Measurements from ENCODE around the gene ZFP64. TPM values are rescaled to one million over a fixed set of nuclear protein-coding genes. Genes with fewer than 3 reads are reported as not detected.
A peak's percentile ranks its signal among the peaks of the same experiment; 100 is the strongest.

ZFP64 gene
- polyA plus RNA-seq, 2 of the 4 experiments (the other 2 are of a cell fraction), result 14.4 to 22.0 TPM

- TF ChIP-seq, protein P1, sequence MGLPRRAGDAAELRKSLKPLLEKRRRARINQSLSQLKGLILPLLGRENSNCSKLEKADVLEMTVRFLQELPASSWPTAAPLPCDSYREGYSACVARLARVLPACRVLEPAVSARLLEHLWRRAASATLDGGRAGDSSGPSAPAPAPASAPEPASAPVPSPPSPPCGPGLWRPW (IDR thresholded peaks at IDR 0.05), result no peak
- TF ChIP-seq KDM5A (IDR thresholded peaks at IDR 0.05), result no peak
- no peak for TF ChIP-seq CEBPB (IDR thresholded peaks at IDR 0.05)
- TF ChIP-seq CHD4 (IDR thresholded peaks at IDR 0.05; ENCODE audit: borderline replicate concordance), result 0 out of 2 replicates have a peak, but pooled peaks have one; percentile 42
- no peak for TF ChIP-seq SREBF2 (IDR thresholded peaks at IDR 0.05)
- TF ChIP-seq, protein P2, sequence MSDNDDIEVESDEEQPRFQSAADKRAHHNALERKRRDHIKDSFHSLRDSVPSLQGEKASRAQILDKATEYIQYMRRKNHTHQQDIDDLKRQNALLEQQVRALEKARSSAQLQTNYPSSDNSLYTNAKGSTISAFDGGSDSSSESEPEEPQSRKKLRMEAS (IDR thresholded peaks at IDR 0.05), result peak; percentile 41; the same call in 1 of the 2 replicates
These were observed 85.8 kb downstream of the ZFP64 start (continued) for GRCh38 chr20:52105442-52106422.

GRCh38 chr20:52104546-52105441 is 86.8 kb downstream of the ZFP64 start:
- peak; percentile 55 to 68 for DNase-seq (ENCODE audit: low read depth in 1 of 2, low spot score in 1 of 2)
- ChIA-PET POLR2A (no interaction called here), CTCF (interaction anchor here (0.6 to 2.8 kb wide), 22 partner anchors 10 to 1123 kb away, joined by 3 to 17 read pairs (median 4); no protein-coding TSS in a partner anchor)
- TF ChIP-seq RARB (CRISPR knock-in tag; IDR thresholded peaks at IDR 0.05) (no peak), PHF8 (IDR thresholded peaks at IDR 0.05; ENCODE audit: borderline replicate concordance, low read depth) (peak; percentile 57; the same call in 1 of the 2 replicates), E2F6 (IDR thresholded peaks at IDR 0.05; ENCODE audit: borderline replicate concordance, low read depth) (0 out of 2 replicates have a peak, but pooled peaks have one; percentile 43), HOXB5 (CRISPR knock-in tag; IDR thresholded peaks at IDR 0.05) (peak; percentile 99)
- TF ChIP-seq, protein P2 (IDR thresholded peaks at IDR 0.05), result peak; percentile 47; the same call in 1 of the 2 replicates
- TF ChIP-seq, protein P3, sequence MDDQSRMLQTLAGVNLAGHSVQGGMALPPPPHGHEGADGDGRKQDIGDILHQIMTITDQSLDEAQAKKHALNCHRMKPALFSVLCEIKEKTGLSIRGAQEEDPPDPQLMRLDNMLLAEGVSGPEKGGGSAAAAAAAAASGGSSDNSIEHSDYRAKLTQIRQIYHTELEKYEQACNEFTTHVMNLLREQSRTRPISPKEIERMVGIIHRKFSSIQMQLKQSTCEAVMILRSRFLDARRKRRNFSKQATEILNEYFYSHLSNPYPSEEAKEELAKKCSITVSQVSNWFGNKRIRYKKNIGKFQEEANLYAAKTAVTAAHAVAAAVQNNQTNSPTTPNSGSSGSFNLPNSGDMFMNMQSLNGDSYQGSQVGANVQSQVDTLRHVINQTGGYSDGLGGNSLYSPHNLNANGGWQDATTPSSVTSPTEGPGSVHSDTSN (IDR thresholded peaks at IDR 0.05), result peak; percentile 81
- ATAC-seq, result peak; percentile 67 to 83
- no peak for FAIRE-seq
- H3K27ac ChIP-seq, result peak overlapping the region; percentile 75 to 91
- H3K9me3 ChIP-seq, result no peaks in the 10 kb centered on the region
- H3K4me3 ChIP-seq, result peak overlapping the region; percentile 53
- WGBS (ENCODE audit: missing lambda C conversion rate), result 47% methylated on average over 33 of the region's 82 CpGs
- peak overlapping the region; percentile 88 for H3K4me2 ChIP-seq
- H3K4me1 ChIP-seq, result peaks cover 8% of the 10 kb centered on the region; the same call in 1 of the 3 replicates

DNA sequence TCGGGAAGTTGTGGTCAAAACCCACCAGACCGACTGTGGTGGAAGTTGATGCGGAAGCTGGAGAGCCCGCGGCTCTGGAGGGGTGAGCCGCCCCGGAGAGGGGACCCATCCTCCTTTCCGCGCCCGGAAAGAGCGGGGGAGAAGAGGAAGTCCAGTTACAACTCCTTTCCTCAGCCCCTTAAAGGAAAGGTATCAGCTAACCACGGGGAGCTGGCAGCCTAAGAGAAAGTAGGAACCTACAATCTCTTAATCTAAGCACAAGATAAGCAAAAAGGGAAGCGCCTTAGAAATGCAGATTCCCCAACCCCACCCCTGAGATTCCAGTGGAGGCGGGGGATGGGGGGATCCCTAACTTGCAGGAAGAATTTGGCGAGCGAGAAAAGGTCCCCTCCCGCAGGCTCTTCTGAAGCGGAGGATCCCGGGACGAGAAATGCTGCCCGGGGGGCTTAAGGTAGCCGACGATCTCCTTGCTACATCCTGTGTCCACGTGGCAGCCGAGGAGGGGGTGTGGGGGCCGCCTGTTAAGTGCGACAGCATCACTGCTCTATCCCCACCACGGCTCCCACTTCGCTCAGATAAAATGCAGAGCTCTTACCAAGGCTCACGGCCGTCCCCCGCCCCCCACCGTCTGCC is 87.5 kb downstream of the ZFP64 start:
- no peaks in the 10 kb centered on the region for H3K9me3 ChIP-seq
- H3K4me2 ChIP-seq, result peak overlapping the region; percentile 88
- CTCF ChIA-PET, result interaction anchor here (0.8 to 2.8 kb wide), 8 partner anchors 10 to 1123 kb away, joined by 3 to 7 read pairs (median 4); no protein-coding TSS in a partner anchor
- TF ChIP-seq KDM1A (IDR thresholded peaks at IDR 0.05; ENCODE audit: low read depth) (no peak), RFX5 (IDR thresholded peaks at IDR 0.05) (no peak), RARB (CRISPR knock-in tag; IDR thresholded peaks at IDR 0.05) (no peak), PHF8 (IDR thresholded peaks at IDR 0.05; ENCODE audit: borderline replicate concordance, low read depth) (no peak), FOSB (CRISPR knock-in tag; IDR thresholded peaks at IDR 0.05) (no peak), ELK1 (IDR thresholded peaks at IDR 0.05; ENCODE audit: low read depth, low read length) (no peak), HOXB13 (CRISPR knock-in tag; IDR thresholded peaks at IDR 0.05; ENCODE audit: low read depth) (no peak), E2F6 (IDR thresholded peaks at IDR 0.05; ENCODE audit: borderline replicate concordance, low read depth) (no peak), JUNB (IDR thresholded peaks at IDR 0.05) (no peak)
- FAIRE-seq, result no peak
- peak overlapping the region; percentile 53; the same call in 1 of the 3 replicates for H3K4me3 ChIP-seq
- 90% methylated on average over 31 of the region's 33 CpGs for WGBS (ENCODE audit: missing lambda C conversion rate)
- peak overlapping the region in 1 of 2 experiments; percentile 91; a peak in 2 of 6 replicates for H3K27ac ChIP-seq
- POLR2A ChIA-PET, result no interaction called here
- ATAC-seq, result no peak
- no peak for DNase-seq (ENCODE audit: low read depth in 1 of 2, low spot score in 1 of 2)
- peaks cover 8% of the 10 kb centered on the region; the same call in 1 of the 3 replicates for H3K4me1 ChIP-seq

All from A549 (cell line).